ENCODE measurements around the gene ZFAND2B.

DNA sequence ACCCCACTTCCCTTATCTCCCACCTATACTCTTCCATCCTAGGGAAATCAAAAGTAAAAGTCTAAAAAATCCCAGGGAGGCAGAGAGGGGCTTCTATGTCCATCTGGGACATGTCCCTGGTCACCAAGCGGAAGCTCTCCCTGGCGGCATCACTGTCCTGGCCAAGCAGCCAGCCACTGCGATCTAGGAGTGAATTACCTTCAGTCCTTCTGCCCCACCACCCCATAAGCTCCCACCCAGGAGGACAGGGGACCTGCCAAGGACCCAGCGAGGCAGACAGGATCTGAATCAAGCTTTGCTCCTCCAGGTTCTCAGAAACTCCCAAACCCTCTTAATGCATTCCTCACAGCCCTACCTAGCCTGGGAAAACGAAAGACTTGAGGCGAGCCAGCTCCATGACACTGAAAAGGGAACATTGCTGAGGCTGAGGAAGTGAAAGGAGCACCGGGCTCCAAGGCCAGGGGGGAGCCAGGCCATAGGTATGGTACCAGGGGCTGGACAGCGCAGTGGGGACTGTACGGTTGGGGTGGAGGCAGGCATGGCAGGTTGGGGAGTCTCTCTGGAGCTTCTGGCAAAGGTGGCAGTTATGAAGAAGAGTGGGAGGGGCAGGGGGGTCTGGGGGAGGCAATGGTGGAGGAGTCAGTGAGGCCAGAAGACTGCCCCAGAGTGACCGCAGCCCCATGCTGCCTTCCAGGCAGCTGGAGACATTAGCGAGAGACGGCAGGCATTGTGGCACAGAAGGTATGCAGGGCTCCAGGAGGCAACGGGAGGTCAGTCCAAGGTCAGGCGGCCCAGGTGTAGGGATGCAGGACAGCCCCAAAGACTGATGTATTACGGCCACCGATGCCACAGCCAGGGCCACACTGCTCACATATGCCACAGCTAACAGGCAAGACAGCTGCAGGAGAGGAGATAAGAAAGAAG lies 34.1 kb upstream of the ZFAND2B start:
- TF ChIP-seq POLR2A (IDR thresholded peaks at IDR 0.05; ENCODE audit: low read depth, low read length) (no peak), POLR2AphosphoS5 (IDR thresholded peaks at IDR 0.05; ENCODE audit: low read depth, low read length) (no peak), TAF1 (IDR thresholded peaks at IDR 0.05; ENCODE audit: borderline replicate concordance, low read depth, low read length) (no peak)
